Measurements from ENCODE around the gene TRIM36.

DNA sequence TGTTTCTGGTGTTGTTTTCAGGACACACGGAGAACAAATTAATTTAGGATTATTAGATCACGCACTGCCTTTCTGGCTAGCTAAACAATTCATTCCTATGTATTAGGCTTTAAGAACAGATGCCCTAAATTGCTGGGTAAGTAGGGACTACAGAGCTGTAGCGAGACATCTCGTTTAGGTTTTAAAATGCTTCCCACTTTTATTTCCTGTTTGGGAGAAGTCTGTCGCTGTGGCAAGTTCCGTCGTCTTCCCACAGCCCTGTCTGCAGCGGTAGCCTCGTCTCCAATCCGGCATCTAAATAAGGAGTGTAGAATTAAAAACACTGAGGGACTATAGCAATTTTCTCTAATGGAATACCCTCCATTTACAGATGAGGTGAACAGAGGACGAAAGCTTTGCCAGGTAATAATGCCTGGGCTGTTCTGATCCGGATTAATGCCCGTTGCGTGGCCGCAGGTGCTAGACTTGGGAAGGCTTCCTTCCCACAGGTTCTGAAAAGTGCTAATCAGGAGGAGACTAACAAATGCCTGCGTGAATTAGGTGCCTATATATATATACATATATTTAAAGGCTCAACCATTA lies 1.3 kb upstream of the TRIM36 start:
- TF ChIP-seq, protein P1, sequence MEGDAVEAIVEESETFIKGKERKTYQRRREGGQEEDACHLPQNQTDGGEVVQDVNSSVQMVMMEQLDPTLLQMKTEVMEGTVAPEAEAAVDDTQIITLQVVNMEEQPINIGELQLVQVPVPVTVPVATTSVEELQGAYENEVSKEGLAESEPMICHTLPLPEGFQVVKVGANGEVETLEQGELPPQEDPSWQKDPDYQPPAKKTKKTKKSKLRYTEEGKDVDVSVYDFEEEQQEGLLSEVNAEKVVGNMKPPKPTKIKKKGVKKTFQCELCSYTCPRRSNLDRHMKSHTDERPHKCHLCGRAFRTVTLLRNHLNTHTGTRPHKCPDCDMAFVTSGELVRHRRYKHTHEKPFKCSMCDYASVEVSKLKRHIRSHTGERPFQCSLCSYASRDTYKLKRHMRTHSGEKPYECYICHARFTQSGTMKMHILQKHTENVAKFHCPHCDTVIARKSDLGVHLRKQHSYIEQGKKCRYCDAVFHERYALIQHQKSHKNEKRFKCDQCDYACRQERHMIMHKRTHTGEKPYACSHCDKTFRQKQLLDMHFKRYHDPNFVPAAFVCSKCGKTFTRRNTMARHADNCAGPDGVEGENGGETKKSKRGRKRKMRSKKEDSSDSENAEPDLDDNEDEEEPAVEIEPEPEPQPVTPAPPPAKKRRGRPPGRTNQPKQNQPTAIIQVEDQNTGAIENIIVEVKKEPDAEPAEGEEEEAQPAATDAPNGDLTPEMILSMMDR (IDR thresholded peaks at IDR 0.05) = no peak
- TF ChIP-seq TP53 (CRISPR knock-in tag; IDR thresholded peaks at IDR 0.05) (no peak), ETV6 (CRISPR knock-in tag; IDR thresholded peaks at IDR 0.05) (no peak), MAX (CRISPR knock-in tag; IDR thresholded peaks at IDR 0.05) (no peak), GRHL2 (CRISPR knock-in tag; IDR thresholded peaks at IDR 0.05; ENCODE audit: insufficient replicate concordance, severe bottlenecking) (no peak), ATF6 (CRISPR knock-in tag; IDR thresholded peaks at IDR 0.05) (no peak), TEAD4 (CRISPR knock-in tag; IDR thresholded peaks at IDR 0.05) (no peak), SMAD3 (CRISPR knock-in tag; IDR thresholded peaks at IDR 0.05; ENCODE audit: borderline replicate concordance) (no peak), USF2 (CRISPR knock-in tag; IDR thresholded peaks at IDR 0.05) (no peak), FOXJ3 (CRISPR knock-in tag; IDR thresholded peaks at IDR 0.05; ENCODE audit: borderline replicate concordance) (no peak), NR2C2 (CRISPR knock-in tag; IDR thresholded peaks at IDR 0.05) (no peak)
- TF ChIP-seq, protein P2, sequence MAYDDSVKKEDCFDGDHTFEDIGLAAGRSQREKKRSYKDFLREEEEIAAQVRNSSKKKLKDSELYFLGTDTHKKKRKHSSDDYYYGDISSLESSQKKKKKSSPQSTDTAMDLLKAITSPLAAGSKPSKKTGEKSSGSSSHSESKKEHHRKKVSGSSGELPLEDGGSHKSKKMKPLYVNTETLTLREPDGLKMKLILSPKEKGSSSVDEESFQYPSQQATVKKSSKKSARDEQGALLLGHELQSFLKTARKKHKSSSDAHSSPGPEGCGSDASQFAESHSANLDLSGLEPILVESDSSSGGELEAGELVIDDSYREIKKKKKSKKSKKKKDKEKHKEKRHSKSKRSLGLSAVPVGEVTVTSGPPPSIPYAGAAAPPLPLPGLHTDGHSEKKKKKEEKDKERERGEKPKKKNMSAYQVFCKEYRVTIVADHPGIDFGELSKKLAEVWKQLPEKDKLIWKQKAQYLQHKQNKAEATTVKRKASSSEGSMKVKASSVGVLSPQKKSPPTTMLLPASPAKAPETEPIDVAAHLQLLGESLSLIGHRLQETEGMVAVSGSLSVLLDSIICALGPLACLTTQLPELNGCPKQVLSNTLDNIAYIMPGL (CRISPR knock-in tag; IDR thresholded peaks at IDR 0.05) = no peak
- TF ChIP-seq, protein P3, sequence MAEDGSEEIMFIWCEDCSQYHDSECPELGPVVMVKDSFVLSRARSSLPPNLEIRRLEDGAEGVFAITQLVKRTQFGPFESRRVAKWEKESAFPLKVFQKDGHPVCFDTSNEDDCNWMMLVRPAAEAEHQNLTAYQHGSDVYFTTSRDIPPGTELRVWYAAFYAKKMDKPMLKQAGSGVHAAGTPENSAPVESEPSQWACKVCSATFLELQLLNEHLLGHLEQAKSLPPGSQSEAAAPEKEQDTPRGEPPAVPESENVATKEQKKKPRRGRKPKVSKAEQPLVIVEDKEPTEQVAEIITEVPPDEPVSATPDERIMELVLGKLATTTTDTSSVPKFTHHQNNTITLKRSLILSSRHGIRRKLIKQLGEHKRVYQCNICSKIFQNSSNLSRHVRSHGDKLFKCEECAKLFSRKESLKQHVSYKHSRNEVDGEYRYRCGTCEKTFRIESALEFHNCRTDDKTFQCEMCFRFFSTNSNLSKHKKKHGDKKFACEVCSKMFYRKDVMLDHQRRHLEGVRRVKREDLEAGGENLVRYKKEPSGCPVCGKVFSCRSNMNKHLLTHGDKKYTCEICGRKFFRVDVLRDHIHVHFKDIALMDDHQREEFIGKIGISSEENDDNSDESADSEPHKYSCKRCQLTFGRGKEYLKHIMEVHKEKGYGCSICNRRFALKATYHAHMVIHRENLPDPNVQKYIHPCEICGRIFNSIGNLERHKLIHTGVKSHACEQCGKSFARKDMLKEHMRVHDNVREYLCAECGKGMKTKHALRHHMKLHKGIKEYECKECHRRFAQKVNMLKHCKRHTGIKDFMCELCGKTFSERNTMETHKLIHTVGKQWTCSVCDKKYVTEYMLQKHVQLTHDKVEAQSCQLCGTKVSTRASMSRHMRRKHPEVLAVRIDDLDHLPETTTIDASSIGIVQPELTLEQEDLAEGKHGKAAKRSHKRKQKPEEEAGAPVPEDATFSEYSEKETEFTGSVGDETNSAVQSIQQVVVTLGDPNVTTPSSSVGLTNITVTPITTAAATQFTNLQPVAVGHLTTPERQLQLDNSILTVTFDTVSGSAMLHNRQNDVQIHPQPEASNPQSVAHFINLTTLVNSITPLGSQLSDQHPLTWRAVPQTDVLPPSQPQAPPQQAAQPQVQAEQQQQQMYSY (CRISPR knock-in tag; IDR thresholded peaks at IDR 0.05) = no peak
